H1 (cell line): ENCODE data around the gene PLXNB1. TPM values are rescaled to one million over a fixed set of nuclear protein-coding genes. Genes with fewer than 3 reads are reported as not detected.

Experiments
- CTCF ChIA-PET: fragments of 300-600 bp; sonication (Branson Sonifier 250); formaldehyde crosslinking; loops from one replicate; lab custom pipeline; 2021; ENCODE audit not compliant: partially characterized antibody; lab: Charles Lee
- POLR2A ChIA-PET: fragments of 300-600 bp; sonication (Branson Sonifier 250); formaldehyde crosslinking; loops from one replicate; lab custom pipeline; 2021; ENCODE audit warnings: inconsistent platforms; ENCODE audit not compliant: partially characterized antibody; lab: Charles Lee
- DNase-seq, 2 experiments: peaks; one replicate each; pipeline versions ENCODE4 v3.0.0 to v3.0.0-alpha.2; 2010 to 2022; ENCODE audit warnings: low spot score in 2 of 2, low read depth in 1 of 2, mixed read lengths in 1 of 2
- FAIRE-seq: peaks from 2 replicates; lab custom pipeline; 2011; peaks lifted over from hg19 to GRCh38; lab: Jason Lieb, UNC
- H2AFZ ChIP-seq: 2 replicates; pipeline ENCODE4 v1.8.1; 2012; ENCODE audit warnings: low read length, inconsistent platforms
- H2AK5ac ChIP-seq: 2 replicates; pipeline ENCODE4 v1.6.1; 2013; ENCODE audit warnings: low read depth, low read length
- H2BK120ac ChIP-seq: replicated peaks from 2 replicates; pipeline ENCODE3; 2013; ENCODE audit warnings: low read depth, low read length, inconsistent platforms
- H2BK12ac ChIP-seq: 2 replicates; pipeline ENCODE4 v1.6.1; 2013; ENCODE audit warnings: low read depth, low read length
- H2BK15ac ChIP-seq: 2 replicates; pipeline ENCODE4 v1.6.1; 2013; ENCODE audit warnings: low read length
- H2BK20ac ChIP-seq: 2 replicates; pipeline ENCODE4 v1.6.1; 2013; ENCODE audit warnings: low read length
- H2BK5ac ChIP-seq: 2 replicates; pipeline ENCODE4 v1.6.1; 2013; ENCODE audit warnings: low read depth, low read length
- H3K14ac ChIP-seq: 2 replicates; pipeline ENCODE4 v1.6.1; 2013; ENCODE audit warnings: inconsistent platforms; ENCODE audit not compliant: insufficient read length
- H3K18ac ChIP-seq: 2 replicates; pipeline ENCODE4 v1.6.1; 2013; ENCODE audit warnings: low read length; ENCODE audit errors: extremely low read depth
- H3K23ac ChIP-seq: 2 replicates; pipeline ENCODE4 v1.6.1; 2013; ENCODE audit warnings: inconsistent platforms; ENCODE audit not compliant: insufficient read length
- H3K23me2 ChIP-seq: 2 replicates; pipeline ENCODE4 v1.6.1; 2013; ENCODE audit warnings: low read depth, low read length
- H3K27ac ChIP-seq: 2 replicates; pipeline ENCODE4 v1.6.1; 2011; ENCODE audit warnings: low read depth, low read length, inconsistent platforms
- H3K27me3 ChIP-seq, 4 experiments: replicated peaks in 1 of 4; 1 replicate in 1 of 4; 2 replicates in 3 of 4; pipeline versions ENCODE4 v1.6.1 to v1.8.1; 2011 to 2013; ENCODE audit warnings: low read length in 3 of 4, mild to moderate bottlenecking in 3 of 4, inconsistent platforms in 2 of 4, mixed read lengths in 2 of 4, moderate library complexity in 1 of 4; ENCODE audit not compliant: control insufficient read depth in 3 of 4, insufficient read depth in 3 of 4; ENCODE audit errors: extremely low read depth in 1 of 4
- H3K36me3 ChIP-seq, 4 experiments: 2 replicates each; pipeline versions ENCODE4 v1.6.1 to v1.8.1; 2011 to 2013; ENCODE audit warnings: mild to moderate bottlenecking in 4 of 4, low read length in 3 of 4, moderate library complexity in 2 of 4, control low read depth in 1 of 4, inconsistent platforms in 1 of 4; ENCODE audit not compliant: insufficient read depth in 4 of 4, control insufficient read depth in 2 of 4
- H3K4ac ChIP-seq: replicated peaks from 2 replicates; pipeline ENCODE3; 2013; ENCODE audit warnings: low read length, low read depth, mixed read lengths, inconsistent platforms; ENCODE audit not compliant: insufficient read length
- H3K4me1 ChIP-seq, 4 experiments: replicated peaks in 1 of 4; 1 replicate in 1 of 4; 2 replicates in 3 of 4; pipeline versions ENCODE4 v1.6.1 to v1.8.1; 2011 to 2013; ENCODE audit warnings: low read length in 3 of 4, inconsistent platforms in 2 of 4, mixed read lengths in 1 of 4; ENCODE audit not compliant: insufficient read depth in 4 of 4, control insufficient read depth in 3 of 4
- H3K4me2 ChIP-seq, 2 experiments: 2 replicates each; pipeline versions ENCODE4 v1.6.1 to v1.8.1; 2011 to 2013; ENCODE audit warnings: low read depth in 2 of 2, low read length in 2 of 2, control low read depth in 1 of 2, inconsistent platforms in 1 of 2, mild to moderate bottlenecking in 1 of 2; ENCODE audit not compliant: insufficient read depth in 1 of 2
- H3K4me3 ChIP-seq, 4 experiments: fragments of 200-600, 300-600 bp in 1 of 4; sonication (generic), shearing (Covaris generic), sonication (Bioruptor Twin) in 1 of 4; 2 replicates each; pipeline versions ENCODE4 v1.5.1 to v1.8.1; 2011 to 2016; ENCODE audit warnings: low read length in 4 of 4, low read depth in 3 of 4, control low read depth in 2 of 4, inconsistent platforms in 2 of 4, mild to moderate bottlenecking in 2 of 4, mixed read lengths in 1 of 4, moderate library complexity in 1 of 4; ENCODE audit not compliant: insufficient read depth in 2 of 4; ENCODE audit errors: extremely low read depth in 1 of 4
- H3K56ac ChIP-seq: replicated peaks from 2 replicates; pipeline ENCODE3; 2013; ENCODE audit warnings: low read depth, mild to moderate bottlenecking, mixed read lengths, low read length, inconsistent platforms; ENCODE audit not compliant: insufficient read length
- H3K79me1 ChIP-seq: 2 replicates; pipeline ENCODE4 v1.6.1; 2013; ENCODE audit warnings: low read depth, low read length, control low read depth
- H3K79me2 ChIP-seq, 2 experiments: 2 replicates each; pipeline versions ENCODE4 v1.6.1 to v1.8.1; 2012 to 2013; ENCODE audit warnings: low read length in 2 of 2, mild to moderate bottlenecking in 2 of 2, inconsistent platforms in 1 of 2; ENCODE audit not compliant: insufficient read depth in 2 of 2, control insufficient read depth in 1 of 2
- H3K9ac ChIP-seq, 4 experiments: replicated peaks in 1 of 4; 1 replicate in 1 of 4; 2 replicates in 3 of 4; pipeline versions ENCODE4 v1.6.1 to v1.8.1; 2011 to 2013; ENCODE audit warnings: low read depth in 3 of 4, low read length in 3 of 4, control low read depth in 2 of 4, mild to moderate bottlenecking in 2 of 4, moderate library complexity in 2 of 4, inconsistent platforms in 1 of 4; ENCODE audit errors: extremely low read depth in 1 of 4
- H3K9me3 ChIP-seq, 2 experiments: 2 replicates each; pipeline versions ENCODE4 v1.6.1 to v1.8.1; 2012 to 2013; ENCODE audit warnings: mild to moderate bottlenecking in 2 of 2, moderate library complexity in 2 of 2, control low read depth in 1 of 2, inconsistent platforms in 1 of 2, low read depth in 1 of 2, low read length in 1 of 2, mixed read lengths in 1 of 2; ENCODE audit not compliant: insufficient read depth in 2 of 2
- H4K20me1 ChIP-seq, 2 experiments: replicated peaks in 1 of 2; 2 replicates each; pipeline versions ENCODE3 to v1.8.1; 2011 to 2013; ENCODE audit warnings: inconsistent platforms in 2 of 2, low read length in 2 of 2, mild to moderate bottlenecking in 1 of 2; ENCODE audit not compliant: insufficient read depth in 2 of 2, control insufficient read depth in 1 of 2
- H4K5ac ChIP-seq: 2 replicates; pipeline ENCODE4 v1.6.1; 2013; ENCODE audit warnings: low read length, low read depth, mixed read lengths, inconsistent platforms; ENCODE audit not compliant: insufficient read length
- H4K8ac ChIP-seq: 2 replicates; pipeline ENCODE4 v1.8.0; 2013; ENCODE audit warnings: mild to moderate bottlenecking, moderate library complexity, low read length, inconsistent platforms; ENCODE audit not compliant: insufficient read depth; ENCODE audit errors: extremely low read depth
- H4K91ac ChIP-seq: replicated peaks from 2 replicates; pipeline ENCODE3; 2013; ENCODE audit warnings: low read length, mixed read lengths, inconsistent platforms; ENCODE audit not compliant: insufficient read length
- BCL11A ChIP-seq, 2 experiments: IDR thresholded peaks; one replicate each; pipeline ENCODE4 v1.6.1; 2011; ENCODE audit warnings: low read depth in 2 of 2, low read length in 2 of 2, mild to moderate bottlenecking in 2 of 2
- CHD2 ChIP-seq: IDR thresholded peaks from 2 replicates; pipeline ENCODE4 v1.6.1; 2012; ENCODE audit warnings: low read length, improper control_type of control experiment
- CREB1 ChIP-seq: IDR thresholded peaks from 2 replicates; pipeline ENCODE4 v1.6.1; 2012; ENCODE audit warnings: inconsistent platforms
- EZH2 ChIP-seq: fragments of 200-600 bp; sonication (generic); IDR thresholded peaks from 2 replicates; pipeline ENCODE4 v1.7.1; 2012; ENCODE audit warnings: low read depth, mild to moderate bottlenecking, moderate library complexity, low read length, inconsistent platforms; ENCODE audit not compliant: severe bottlenecking
- GTF2F1 ChIP-seq: IDR thresholded peaks from 2 replicates; pipeline ENCODE4 v1.6.1; 2012; ENCODE audit warnings: low read depth, low read length, improper control_type of control experiment, borderline replicate concordance
- POLR2AphosphoS5 ChIP-seq: IDR thresholded peaks from 2 replicates; pipeline ENCODE4 v1.6.1; 2011; ENCODE audit warnings: low read depth, low read length
- POU5F1 ChIP-seq: IDR thresholded peaks from 2 replicates; pipeline ENCODE4 v1.6.1; 2011; ENCODE audit warnings: low read depth, mild to moderate bottlenecking, low read length, moderate library complexity
- SUZ12 ChIP-seq: fragments of 200-600 bp; sonication (generic); IDR thresholded peaks from 2 replicates; pipeline ENCODE4 v1.6.1; 2012; ENCODE audit warnings: mild to moderate bottlenecking, inconsistent platforms, low read length, moderate library complexity, mixed read lengths
- TBP ChIP-seq: IDR thresholded peaks from 2 replicates; pipeline ENCODE4 v1.6.1; 2011; ENCODE audit warnings: low read depth, low read length, improper control_type of control experiment
- TEAD4 ChIP-seq: IDR thresholded peaks from 2 replicates; pipeline ENCODE4 v1.6.1; 2012; ENCODE audit warnings: low read depth, low read length, inconsistent platforms, mixed read lengths
- ZNF274 ChIP-seq: IDR thresholded peaks from 2 replicates; pipeline ENCODE4 v1.7.0; 2012; ENCODE audit warnings: low read length, borderline replicate concordance; ENCODE audit errors: extremely low read depth
- WGBS, 2 experiments: shearing (Covaris generic) in 1 of 2; methylation state at CpG; one replicate each; pipeline versions ENCODE4 v1.1.6 to v1.1.7; 2013 to 2015; ENCODE audit warnings: low lambda C conversion rate in 2 of 2, mixed read lengths in 2 of 2, inconsistent platforms in 1 of 2, low coverage in 1 of 2, missing lambda C conversion rate in 1 of 2; ENCODE audit not compliant: insufficient replicate concordance in 2 of 2, insufficient coverage in 1 of 2, insufficient read length in 1 of 2; ENCODE audit errors: extremely low coverage in 1 of 2, missing lambda C conversion rate in 1 of 2; 5-methylcytosine and 5-hydroxymethylcytosine counted together
- polyA plus RNA-seq, 7 experiments: library from polyadenylated mRNA; depleted of rRNA in 3 of 7; stranded (reverse) in 5 of 7; unstranded in 2 of 7; fragments of >200 nt in 5 of 7; fragments of 200-250 nt in 2 of 7; gene quantifications; 1 replicate in 5 of 7; 2 replicates in 1 of 7; 4 replicates in 1 of 7; pipeline versions ENCODE4 v1.2.1 to v1.2.3, GENCODE V29; 2011 to 2013; ENCODE audit warnings: missing spikeins in 2 of 7, mixed read lengths in 2 of 7
- total RNA-seq: library from RNA; stranded (reverse); fragmentation: NEBNext Ultra II Directional; extraction: Animal tissue kit (Norgen Biotek cat#: 25700); gene quantifications from 2 replicates; pipeline ENCODE4 v1.2.1, GENCODE V29; 2021
- TF ChIP-seq, protein P1 (sequence below): IDR thresholded peaks from 2 replicates; pipeline ENCODE4 v1.6.1; 2012; ENCODE audit warnings: low read length, inconsistent platforms

Gene PLXNB1
- total and polyA plus RNA-seq, 2 of the 8 experiments (the other 6 are each of a cell fraction or from before 2014, with no cell fraction given) = 109 to 114 TPM

DNA sequence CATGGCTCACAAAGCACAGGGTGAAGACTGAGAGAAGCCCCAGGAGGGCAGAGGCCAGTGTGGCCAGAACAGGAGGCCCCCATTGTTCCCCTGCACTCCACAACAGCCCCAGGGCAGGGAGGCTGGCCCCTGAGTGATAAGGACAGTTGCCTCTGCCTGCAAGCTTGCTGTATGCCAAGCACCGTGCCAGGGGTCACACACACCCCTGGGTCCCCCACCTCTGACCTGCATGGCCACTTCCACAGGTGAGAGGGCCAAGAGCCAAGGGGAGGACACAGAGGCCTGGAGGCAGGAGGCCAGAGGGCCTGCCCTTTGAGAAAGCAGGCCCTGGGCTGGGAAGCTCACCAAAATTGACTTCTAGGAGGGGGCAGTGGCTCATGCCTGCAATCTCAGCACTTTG, 40.4 kb upstream of the PLXNB1 start:
- H3K9ac ChIP-seq = no peak overlapping the region; a peak in 1 of 7 replicates
- no peak overlapping the region for H4K8ac ChIP-seq
- peak overlapping the region; percentile 5; the same call in 1 of the 2 replicates for H2BK15ac ChIP-seq
- 0 out of 2 replicates have a peak overlapping the region, but pooled peaks have one; percentile 17 for H3K27ac ChIP-seq
- no peak overlapping the region for H2AK5ac ChIP-seq
- H3K18ac ChIP-seq = no peak overlapping the region
- no peak overlapping the region for H3K23ac ChIP-seq
- H4K5ac ChIP-seq = no peak overlapping the region
- H3K4me2 ChIP-seq = no peak overlapping the region
- no peak overlapping the region for H2BK120ac ChIP-seq
- no peak overlapping the region for H2BK12ac ChIP-seq
- no peak overlapping the region for H3K4me3 ChIP-seq
- H2BK20ac ChIP-seq = no peak overlapping the region
- POLR2A ChIA-PET = interaction anchor here (0.6 to 2.7 kb wide), 12 partner anchors 10 to 231 kb away, joined by 3 to 10 read pairs (median 3); partner anchors contain the start of gene ATRIP
- peaks cover 7 to 35% (median 11%) of the 10 kb centered on the region in 4 experiments for H3K36me3 ChIP-seq
- no peak overlapping the region for H2BK5ac ChIP-seq
- peaks cover 0 to 29% (median 25%) of the 10 kb centered on the region in 4 experiments; a peak in 6 of 7 replicates for H3K4me1 ChIP-seq
- no peak overlapping the region for H4K91ac ChIP-seq
- H3K79me2 ChIP-seq = peaks cover 0 to 23% of the 10 kb centered on the region in 2 experiments; a peak in 2 of 4 replicates
- H3K27me3 ChIP-seq = no peaks in the 10 kb centered on the region
- H3K56ac ChIP-seq = no peak overlapping the region
- H3K79me1 ChIP-seq = peaks cover 10% of the 10 kb centered on the region
- DNase-seq (no peak), FAIRE-seq (no peak)
- H3K9me3 ChIP-seq = no peaks in the 10 kb centered on the region
- H4K20me1 ChIP-seq = peaks cover 3 to 4% of the 10 kb centered on the region in 2 experiments
- no peak overlapping the region for H3K4ac ChIP-seq
- WGBS, 2 experiments = 57% methylated on average over 1 of the region's 1 CpG; no CpG with 5 or more reads in 1 of the 2 experiments
- CTCF ChIA-PET = interaction anchor here (0.9 to 21.5 kb wide), 6 partner anchors 11 to 87 kb away, joined by 3 to 251 read pairs (median 4); partner anchors contain the start of genes PFKFB4 and SHISA5
- no peak overlapping the region for H2AFZ ChIP-seq
- H3K23me2 ChIP-seq = peaks cover 6% of the 10 kb centered on the region
- no peak overlapping the region for H3K14ac ChIP-seq
- TF ChIP-seq CREB1 (no peak), ZNF274 (no peak), BCL11A (IDR thresholded peaks at IDR 0.05; ENCODE audit: low read depth in 2 of 2, low read length in 2 of 2) (no peak), POLR2AphosphoS5 (no peak), SUZ12 (no peak), POU5F1 (no peak), TBP (no peak), EZH2 (no peak), CHD2 (no peak), GTF2F1 (no peak), TEAD4 (no peak)
- TF ChIP-seq, protein P1, sequence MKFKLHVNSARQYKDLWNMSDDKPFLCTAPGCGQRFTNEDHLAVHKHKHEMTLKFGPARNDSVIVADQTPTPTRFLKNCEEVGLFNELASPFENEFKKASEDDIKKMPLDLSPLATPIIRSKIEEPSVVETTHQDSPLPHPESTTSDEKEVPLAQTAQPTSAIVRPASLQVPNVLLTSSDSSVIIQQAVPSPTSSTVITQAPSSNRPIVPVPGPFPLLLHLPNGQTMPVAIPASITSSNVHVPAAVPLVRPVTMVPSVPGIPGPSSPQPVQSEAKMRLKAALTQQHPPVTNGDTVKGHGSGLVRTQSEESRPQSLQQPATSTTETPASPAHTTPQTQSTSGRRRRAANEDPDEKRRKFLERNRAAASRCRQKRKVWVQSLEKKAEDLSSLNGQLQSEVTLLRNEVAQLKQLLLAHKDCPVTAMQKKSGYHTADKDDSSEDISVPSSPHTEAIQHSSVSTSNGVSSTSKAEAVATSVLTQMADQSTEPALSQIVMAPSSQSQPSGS = no peak
